Mucosa of descending colon (tissue), 3 donors: ENCODE measurements around the gene LARGE1. TPM values are rescaled to one million over a fixed set of nuclear protein-coding genes. Genes with fewer than 3 reads are reported as not detected.

Experiments used
- ATAC-seq: fragments of 200-7000 bp; cut with Tn5 transposase; one replicate; pipeline ENCODE4 v1.9.1; 2020; ENCODE audit warnings: mild to moderate bottlenecking, moderate library complexity
- DNase-seq, 3 donors: peaks; one replicate each; pipeline ENCODE4 v3.0.0-alpha.2; 2020
- H3K36me3 ChIP-seq: fragments of 200-600 bp; one replicate; pipeline ENCODE4 v1.8.0; 2021; ENCODE audit warnings: low read depth, mild to moderate bottlenecking
- H3K4me1 ChIP-seq: fragments of 200-600 bp; one replicate; pipeline ENCODE4 v1.8.0; 2021; ENCODE audit warnings: low read depth, mild to moderate bottlenecking
- H3K4me3 ChIP-seq: fragments of 200-600 bp; one replicate; pipeline ENCODE4 v1.8.0; 2021; ENCODE audit warnings: mild to moderate bottlenecking
- H3K9me3 ChIP-seq: fragments of 200-600 bp; one replicate; pipeline ENCODE4 v1.8.0; 2021; ENCODE audit warnings: mild to moderate bottlenecking
- CTCF ChIP-seq: fragments of 200-600 bp; IDR thresholded peaks from one replicate; pipeline ENCODE4 v1.8.0; 2022; ENCODE audit warnings: antibody characterized with exemption, mild to moderate bottlenecking
- intact Hi-C, 2 donors: fragments of 100-400 bp; cut with DNase I in 1 of 2; cut with micrococcal nuclease in 1 of 2; formaldehyde crosslinking; loops; one replicate each; pipeline versions ENCODE4 v1.11.0 to v1.11.1; 2022; cut with DNase I, micrococcal nuclease
- total RNA-seq, 3 donors: library from RNA; stranded (reverse); fragmentation: NEBNext Ultra II Directional in 2 of 3; extraction: Animal tissue kit (Norgen Biotek cat#: 25700) in 2 of 3; gene quantifications; one replicate each; pipeline versions ENCODE4 v1.2.1 to v1.2.4, GENCODE V29; 2021 to 2023
- donor health status: DM: no; HTN: no; CAD: no; lungs with moderate emphysema.
- donor health status: DM: no; HTN: no; CAD: no.
- donor health status: DM: no; HTN: yes; CAD: no.

The LARGE1 gene
- total RNA-seq, 3 donors from 2014 or later: 29.3 to 93.8 (median 67.7) TPM

GRCh38 chr22:33400891-33401290 is 519.4 kb downstream of the LARGE1 start:
- TF ChIP-seq CTCF: no peak
- intact Hi-C loops: no loop called here
- Histone ChIP-seq H3K36me3 (no peaks in the 10 kb centered on the region), H3K9me3 (no peaks in the 10 kb centered on the region), H3K4me1 (peaks cover 2% of the 10 kb centered on the region), H3K4me3 (no peak overlapping the region)
- DNase-seq (no peak), ATAC-seq (no peak)

GRCh38 chr22:33400061-33400840 is 520.0 kb downstream of the LARGE1 start:
- Histone ChIP-seq H3K9me3 (no peaks in the 10 kb centered on the region), H3K4me3 (no peak overlapping the region), H3K4me1 (peaks cover 2% of the 10 kb centered on the region), H3K36me3 (no peaks in the 10 kb centered on the region)
- DNase-seq (no peak), ATAC-seq (peak; percentile 77)
- intact Hi-C loops: no loop called here
- TF ChIP-seq CTCF: no peak

- TF ChIP-seq CTCF: no peak
- Histone ChIP-seq H3K36me3 (no peaks in the 10 kb centered on the region), H3K4me1 (peaks cover 6% of the 10 kb centered on the region), H3K9me3 (no peaks in the 10 kb centered on the region), H3K4me3 (no peak overlapping the region)
- DNase-seq: no peak
- intact Hi-C loops: no loop called here
- ATAC-seq: no peak
Observed at GRCh38 chr22:33397381-33397907, 522.8 kb downstream of the LARGE1 start.

- no peak for TF ChIP-seq CTCF
- DNase-seq (no peak), ATAC-seq (no peak)
- no peaks in the 10 kb centered on the region for H3K9me3 ChIP-seq
- intact Hi-C loops: no loop called here
- H3K4me1 ChIP-seq: peaks cover 6% of the 10 kb centered on the region
- no peaks in the 10 kb centered on the region for H3K36me3 ChIP-seq
- H3K4me3 ChIP-seq: no peak overlapping the region
Observed at GRCh38 chr22:33393432-33393831, 526.8 kb downstream of the LARGE1 start.

- H3K4me3 ChIP-seq: no peak overlapping the region
- H3K36me3 ChIP-seq: no peaks in the 10 kb centered on the region
- ATAC-seq: peak; percentile 40
- TF ChIP-seq CTCF: no peak
- intact Hi-C loops: no loop called here
- peaks cover 6% of the 10 kb centered on the region for H3K4me1 ChIP-seq
- DNase-seq: no peak
- no peaks in the 10 kb centered on the region for H3K9me3 ChIP-seq
Observed at GRCh38 chr22:33391298-33391697, 529.0 kb downstream of the LARGE1 start.
